H1 (cell line): ENCODE data around the gene TCERG1L. TPM values are rescaled to one million over a fixed set of nuclear protein-coding genes. Genes with fewer than 3 reads are reported as not detected.

Experiments
- CTCF ChIA-PET: fragments of 300-600 bp; sonication (Branson Sonifier 250); formaldehyde crosslinking; loops from one replicate; lab custom pipeline; 2021; ENCODE audit not compliant: partially characterized antibody; lab: Charles Lee
- POLR2A ChIA-PET: fragments of 300-600 bp; sonication (Branson Sonifier 250); formaldehyde crosslinking; loops from one replicate; lab custom pipeline; 2021; ENCODE audit warnings: inconsistent platforms; ENCODE audit not compliant: partially characterized antibody; lab: Charles Lee
- DNase-seq, 2 experiments: peaks; one replicate each; pipeline versions ENCODE4 v3.0.0 to v3.0.0-alpha.2; 2010 to 2022; ENCODE audit warnings: low spot score in 2 of 2, low read depth in 1 of 2, mixed read lengths in 1 of 2
- FAIRE-seq: peaks from 2 replicates; lab custom pipeline; 2011; peaks lifted over from hg19 to GRCh38; lab: Jason Lieb, UNC
- H2AFZ ChIP-seq: 2 replicates; pipeline ENCODE4 v1.8.1; 2012; ENCODE audit warnings: low read length, inconsistent platforms
- H2AK5ac ChIP-seq: 2 replicates; pipeline ENCODE4 v1.6.1; 2013; ENCODE audit warnings: low read depth, low read length
- H2BK120ac ChIP-seq: replicated peaks from 2 replicates; pipeline ENCODE3; 2013; ENCODE audit warnings: low read depth, low read length, inconsistent platforms
- H2BK12ac ChIP-seq: 2 replicates; pipeline ENCODE4 v1.6.1; 2013; ENCODE audit warnings: low read depth, low read length
- H2BK15ac ChIP-seq: 2 replicates; pipeline ENCODE4 v1.6.1; 2013; ENCODE audit warnings: low read length
- H2BK20ac ChIP-seq: 2 replicates; pipeline ENCODE4 v1.6.1; 2013; ENCODE audit warnings: low read length
- H2BK5ac ChIP-seq: 2 replicates; pipeline ENCODE4 v1.6.1; 2013; ENCODE audit warnings: low read depth, low read length
- H3K14ac ChIP-seq: 2 replicates; pipeline ENCODE4 v1.6.1; 2013; ENCODE audit warnings: inconsistent platforms; ENCODE audit not compliant: insufficient read length
- H3K18ac ChIP-seq: 2 replicates; pipeline ENCODE4 v1.6.1; 2013; ENCODE audit warnings: low read length; ENCODE audit errors: extremely low read depth
- H3K23ac ChIP-seq: 2 replicates; pipeline ENCODE4 v1.6.1; 2013; ENCODE audit warnings: inconsistent platforms; ENCODE audit not compliant: insufficient read length
- H3K23me2 ChIP-seq: 2 replicates; pipeline ENCODE4 v1.6.1; 2013; ENCODE audit warnings: low read depth, low read length
- H3K27ac ChIP-seq: 2 replicates; pipeline ENCODE4 v1.6.1; 2011; ENCODE audit warnings: low read depth, low read length, inconsistent platforms
- H3K27me3 ChIP-seq, 4 experiments: replicated peaks in 1 of 4; 1 replicate in 1 of 4; 2 replicates in 3 of 4; pipeline versions ENCODE4 v1.6.1 to v1.8.1; 2011 to 2013; ENCODE audit warnings: low read length in 3 of 4, mild to moderate bottlenecking in 3 of 4, inconsistent platforms in 2 of 4, mixed read lengths in 2 of 4, moderate library complexity in 1 of 4; ENCODE audit not compliant: control insufficient read depth in 3 of 4, insufficient read depth in 3 of 4; ENCODE audit errors: extremely low read depth in 1 of 4
- H3K36me3 ChIP-seq, 4 experiments: 2 replicates each; pipeline versions ENCODE4 v1.6.1 to v1.8.1; 2011 to 2013; ENCODE audit warnings: mild to moderate bottlenecking in 4 of 4, low read length in 3 of 4, moderate library complexity in 2 of 4, control low read depth in 1 of 4, inconsistent platforms in 1 of 4; ENCODE audit not compliant: insufficient read depth in 4 of 4, control insufficient read depth in 2 of 4
- H3K4ac ChIP-seq: replicated peaks from 2 replicates; pipeline ENCODE3; 2013; ENCODE audit warnings: low read length, low read depth, mixed read lengths, inconsistent platforms; ENCODE audit not compliant: insufficient read length
- H3K4me1 ChIP-seq, 4 experiments: replicated peaks in 1 of 4; 1 replicate in 1 of 4; 2 replicates in 3 of 4; pipeline versions ENCODE4 v1.6.1 to v1.8.1; 2011 to 2013; ENCODE audit warnings: low read length in 3 of 4, inconsistent platforms in 2 of 4, mixed read lengths in 1 of 4; ENCODE audit not compliant: insufficient read depth in 4 of 4, control insufficient read depth in 3 of 4
- H3K4me2 ChIP-seq, 2 experiments: 2 replicates each; pipeline versions ENCODE4 v1.6.1 to v1.8.1; 2011 to 2013; ENCODE audit warnings: low read depth in 2 of 2, low read length in 2 of 2, control low read depth in 1 of 2, inconsistent platforms in 1 of 2, mild to moderate bottlenecking in 1 of 2; ENCODE audit not compliant: insufficient read depth in 1 of 2
- H3K4me3 ChIP-seq, 4 experiments: fragments of 200-600, 300-600 bp in 1 of 4; sonication (generic), shearing (Covaris generic), sonication (Bioruptor Twin) in 1 of 4; 2 replicates each; pipeline versions ENCODE4 v1.5.1 to v1.8.1; 2011 to 2016; ENCODE audit warnings: low read length in 4 of 4, low read depth in 3 of 4, control low read depth in 2 of 4, inconsistent platforms in 2 of 4, mild to moderate bottlenecking in 2 of 4, mixed read lengths in 1 of 4, moderate library complexity in 1 of 4; ENCODE audit not compliant: insufficient read depth in 2 of 4; ENCODE audit errors: extremely low read depth in 1 of 4
- H3K56ac ChIP-seq: replicated peaks from 2 replicates; pipeline ENCODE3; 2013; ENCODE audit warnings: low read depth, mild to moderate bottlenecking, mixed read lengths, low read length, inconsistent platforms; ENCODE audit not compliant: insufficient read length
- H3K79me1 ChIP-seq: 2 replicates; pipeline ENCODE4 v1.6.1; 2013; ENCODE audit warnings: low read depth, low read length, control low read depth
- H3K79me2 ChIP-seq, 2 experiments: 2 replicates each; pipeline versions ENCODE4 v1.6.1 to v1.8.1; 2012 to 2013; ENCODE audit warnings: low read length in 2 of 2, mild to moderate bottlenecking in 2 of 2, inconsistent platforms in 1 of 2; ENCODE audit not compliant: insufficient read depth in 2 of 2, control insufficient read depth in 1 of 2
- H3K9ac ChIP-seq, 4 experiments: replicated peaks in 1 of 4; 1 replicate in 1 of 4; 2 replicates in 3 of 4; pipeline versions ENCODE4 v1.6.1 to v1.8.1; 2011 to 2013; ENCODE audit warnings: low read depth in 3 of 4, low read length in 3 of 4, control low read depth in 2 of 4, mild to moderate bottlenecking in 2 of 4, moderate library complexity in 2 of 4, inconsistent platforms in 1 of 4; ENCODE audit errors: extremely low read depth in 1 of 4
- H3K9me3 ChIP-seq, 2 experiments: 2 replicates each; pipeline versions ENCODE4 v1.6.1 to v1.8.1; 2012 to 2013; ENCODE audit warnings: mild to moderate bottlenecking in 2 of 2, moderate library complexity in 2 of 2, control low read depth in 1 of 2, inconsistent platforms in 1 of 2, low read depth in 1 of 2, low read length in 1 of 2, mixed read lengths in 1 of 2; ENCODE audit not compliant: insufficient read depth in 2 of 2
- H4K20me1 ChIP-seq, 2 experiments: replicated peaks in 1 of 2; 2 replicates each; pipeline versions ENCODE3 to v1.8.1; 2011 to 2013; ENCODE audit warnings: inconsistent platforms in 2 of 2, low read length in 2 of 2, mild to moderate bottlenecking in 1 of 2; ENCODE audit not compliant: insufficient read depth in 2 of 2, control insufficient read depth in 1 of 2
- H4K5ac ChIP-seq: 2 replicates; pipeline ENCODE4 v1.6.1; 2013; ENCODE audit warnings: low read length, low read depth, mixed read lengths, inconsistent platforms; ENCODE audit not compliant: insufficient read length
- H4K8ac ChIP-seq: 2 replicates; pipeline ENCODE4 v1.8.0; 2013; ENCODE audit warnings: mild to moderate bottlenecking, moderate library complexity, low read length, inconsistent platforms; ENCODE audit not compliant: insufficient read depth; ENCODE audit errors: extremely low read depth
- H4K91ac ChIP-seq: replicated peaks from 2 replicates; pipeline ENCODE3; 2013; ENCODE audit warnings: low read length, mixed read lengths, inconsistent platforms; ENCODE audit not compliant: insufficient read length
- CEBPB ChIP-seq: IDR thresholded peaks from 2 replicates; pipeline ENCODE4 v1.6.1; 2012; ENCODE audit warnings: low read depth, low read length
- CTBP2 ChIP-seq: IDR thresholded peaks from 2 replicates; pipeline ENCODE4 v1.7.0; 2011; ENCODE audit warnings: borderline replicate concordance, mild to moderate bottlenecking, moderate library complexity, mixed read lengths, low read length; ENCODE audit not compliant: insufficient read depth, insufficient read length
- HDAC2 ChIP-seq, 2 experiments: fragments of 300-600 bp in 1 of 2; sonication (generic) in 1 of 2; IDR thresholded peaks; 2 replicates each; pipeline ENCODE4 v1.6.1; 2011 to 2012; ENCODE audit warnings: low read depth in 2 of 2, low read length in 2 of 2, mild to moderate bottlenecking in 2 of 2, moderate library complexity in 2 of 2, borderline replicate concordance in 1 of 2, inconsistent platforms in 1 of 2
- KDM1A ChIP-seq: fragments of 200-600, 300-600 bp; sonication (generic); IDR thresholded peaks from 2 replicates; pipeline ENCODE4 v1.7.1; 2016; ENCODE audit warnings: mild to moderate bottlenecking, low read length, borderline replicate concordance
- NANOG ChIP-seq: IDR thresholded peaks from 2 replicates; pipeline ENCODE4 v1.6.1; 2011; ENCODE audit warnings: low read length, low read depth, mild to moderate bottlenecking, inconsistent platforms; ENCODE audit not compliant: insufficient read depth, poor library complexity, severe bottlenecking
- RNF2 ChIP-seq: fragments of 200-900, 300-1000 bp; sonication (generic); IDR thresholded peaks from 2 replicates; pipeline ENCODE4 v1.7.1; 2016; ENCODE audit warnings: borderline replicate concordance, low read depth, mild to moderate bottlenecking, antibody characterized with exemption, low read length; ENCODE audit not compliant: poor library complexity, severe bottlenecking; ENCODE audit errors: missing control alignments
- SAP30 ChIP-seq: fragments of 300-600 bp; sonication (generic); IDR thresholded peaks from 2 replicates; pipeline ENCODE4 v1.7.1; 2012; ENCODE audit warnings: low read length, moderate library complexity, mild to moderate bottlenecking, inconsistent platforms; ENCODE audit not compliant: insufficient read depth, insufficient replicate concordance
- SIX5 ChIP-seq: IDR thresholded peaks from 2 replicates; pipeline ENCODE4 v1.6.1; 2011; ENCODE audit warnings: mild to moderate bottlenecking, low read depth, low read length
- YY1 ChIP-seq: IDR thresholded peaks from 2 replicates; pipeline ENCODE4 v1.6.1; 2011; ENCODE audit warnings: low read depth, mild to moderate bottlenecking, low read length
- whole genome bisulfite sequencing, 2 experiments: shearing (Covaris generic) in 1 of 2; methylation state at CpG; one replicate each; pipeline versions ENCODE4 v1.1.6 to v1.1.7; 2013 to 2015; ENCODE audit warnings: low lambda C conversion rate in 2 of 2, mixed read lengths in 2 of 2, inconsistent platforms in 1 of 2, low coverage in 1 of 2, missing lambda C conversion rate in 1 of 2; ENCODE audit not compliant: insufficient replicate concordance in 2 of 2, insufficient coverage in 1 of 2, insufficient read length in 1 of 2; ENCODE audit errors: extremely low coverage in 1 of 2, missing lambda C conversion rate in 1 of 2; 5-methylcytosine and 5-hydroxymethylcytosine counted together
- polyA plus RNA-seq, 7 experiments: library from polyadenylated mRNA; depleted of rRNA in 3 of 7; stranded (reverse) in 5 of 7; unstranded in 2 of 7; fragments of >200 nt in 5 of 7; fragments of 200-250 nt in 2 of 7; gene quantifications; 1 replicate in 5 of 7; 2 replicates in 1 of 7; 4 replicates in 1 of 7; pipeline versions ENCODE4 v1.2.1 to v1.2.3, GENCODE V29; 2011 to 2013; ENCODE audit warnings: missing spikeins in 2 of 7, mixed read lengths in 2 of 7
- total RNA-seq: library from RNA; stranded (reverse); fragmentation: NEBNext Ultra II Directional; extraction: Animal tissue kit (Norgen Biotek cat#: 25700); gene quantifications from 2 replicates; pipeline ENCODE4 v1.2.1, GENCODE V29; 2021

TCERG1L gene
- total and polyA plus RNA-seq, 2 of the 8 experiments (the other 6 are each of a cell fraction or from before 2014, with no cell fraction given), result 3.9 to 6.9 TPM

DNA sequence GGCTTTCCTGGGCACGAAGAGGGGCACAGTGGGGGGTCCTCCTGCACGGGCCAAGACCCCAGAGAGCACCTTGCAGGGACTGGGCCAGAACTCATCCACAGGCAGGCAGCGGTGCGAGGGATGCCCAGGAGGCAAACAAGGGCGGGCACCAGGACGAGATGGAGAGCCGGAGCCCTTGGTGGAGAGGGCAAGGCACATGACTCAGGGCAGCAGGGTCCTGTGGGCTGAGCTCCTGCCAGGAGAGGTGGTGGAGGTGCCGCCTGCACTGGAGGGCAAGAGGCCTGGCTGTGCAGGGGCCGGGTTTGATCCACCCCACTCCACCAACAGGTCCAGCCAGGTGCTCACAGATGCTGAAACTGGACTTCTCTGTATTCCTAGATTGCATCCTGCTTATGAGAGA, 170.9 kb downstream of the TCERG1L start:
- Histone ChIP-seq H2AK5ac (no peak overlapping the region), H3K4me1 (peaks cover 0 to 3% (median 1%) of the 10 kb centered on the region in 4 experiments; a peak in 5 of 7 replicates), H3K14ac (no peak overlapping the region), H3K27me3 (no peaks in the 10 kb centered on the region), H3K56ac (no peak overlapping the region), H3K9ac (no peak overlapping the region), H3K18ac (no peak overlapping the region), H3K4me2 (no peak overlapping the region), H2BK12ac (no peak overlapping the region), H2BK15ac (no peak overlapping the region), H3K9me3 (no peaks in the 10 kb centered on the region), H3K4ac (no peak overlapping the region), H3K4me3 (no peak overlapping the region), H2BK5ac (no peak overlapping the region), H4K91ac (no peak overlapping the region), H4K8ac (no peak overlapping the region), H3K23ac (no peak overlapping the region), H2BK120ac (no peak overlapping the region), H4K5ac (no peak overlapping the region), H3K27ac (no peak overlapping the region), H3K23me2 (no peaks in the 10 kb centered on the region; the same call in 1 of the 2 replicates), H2AFZ (no peak overlapping the region), H4K20me1 (no peaks in the 10 kb centered on the region), H3K36me3 (no peaks in the 10 kb centered on the region), H2BK20ac (no peak overlapping the region), H3K79me2 (no peaks in the 10 kb centered on the region), H3K79me1 (no peaks in the 10 kb centered on the region)
- WGBS, 2 experiments, result 93% methylated on average over 8 of the region's 9 CpGs; no CpG with 5 or more reads in 1 of the 2 experiments
- ChIA-PET POLR2A (interaction anchor here (1.4 kb wide), 1 partner anchor 8 kb away, joined by 3 read pairs; no protein-coding TSS in a partner anchor), CTCF (interaction anchor here (1.3 to 2.7 kb wide), 3 partner anchors 14 to 110 kb away, joined by 3 to 15 read pairs (median 13); no protein-coding TSS in a partner anchor)
- no peak for DNase-seq
- no peak for TF ChIP-seq SAP30
- TF ChIP-seq SIX5, result no peak
- no peak for TF ChIP-seq YY1
- no peak for TF ChIP-seq HDAC2 (IDR thresholded peaks at IDR 0.05; ENCODE audit: borderline replicate concordance in 1 of 2, low read depth in 2 of 2, low read length in 2 of 2)
- no peak for TF ChIP-seq CTBP2
- TF ChIP-seq CEBPB, result no peak
- no peak for TF ChIP-seq NANOG
- no peak for TF ChIP-seq RNF2
- TF ChIP-seq KDM1A, result no peak
- FAIRE-seq, result no peak
